Fibroblast of skin of abdomen (primary cell): Measurements from ENCODE around the gene UPK2.
"Not testable (repeated sequence)": the region's sequence is repeated elsewhere in the genome, so short reads cannot be mapped to it uniquely, and the experiment has no call there.

Experiments used
- DNase-seq: peaks from one replicate; pipeline ENCODE4 v3.0.0-alpha.2; 2013

Gene UPK2

DNA sequence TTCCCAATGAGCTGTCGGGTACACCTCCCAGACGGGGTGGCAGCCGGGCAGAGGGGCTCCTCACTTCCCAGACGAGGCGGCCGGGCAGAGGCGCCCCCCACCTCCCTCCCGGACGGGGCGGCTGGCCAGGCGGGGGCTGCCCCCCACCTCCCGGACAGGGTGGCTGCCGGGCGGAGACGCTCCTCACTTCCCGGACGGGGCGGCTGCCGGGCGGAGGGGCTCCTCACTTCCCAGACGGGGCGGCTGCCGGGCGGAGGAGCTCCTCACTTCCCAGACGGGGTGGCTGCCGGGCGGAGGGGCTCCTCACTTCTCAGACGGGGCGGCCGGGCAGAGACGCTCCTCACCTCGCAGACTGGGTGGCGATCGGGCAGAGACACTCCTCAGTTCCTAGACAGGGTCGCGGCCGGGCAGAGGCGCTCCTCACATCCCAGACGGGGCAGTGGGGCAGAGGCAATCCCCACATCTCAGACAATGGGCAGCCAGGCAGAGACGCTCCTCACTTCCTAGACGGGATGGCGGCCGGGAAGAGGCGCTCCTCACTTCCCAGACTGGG, 35.5 kb downstream of the UPK2 start:
- DNase-seq, result not testable (repeated sequence)

DNA sequence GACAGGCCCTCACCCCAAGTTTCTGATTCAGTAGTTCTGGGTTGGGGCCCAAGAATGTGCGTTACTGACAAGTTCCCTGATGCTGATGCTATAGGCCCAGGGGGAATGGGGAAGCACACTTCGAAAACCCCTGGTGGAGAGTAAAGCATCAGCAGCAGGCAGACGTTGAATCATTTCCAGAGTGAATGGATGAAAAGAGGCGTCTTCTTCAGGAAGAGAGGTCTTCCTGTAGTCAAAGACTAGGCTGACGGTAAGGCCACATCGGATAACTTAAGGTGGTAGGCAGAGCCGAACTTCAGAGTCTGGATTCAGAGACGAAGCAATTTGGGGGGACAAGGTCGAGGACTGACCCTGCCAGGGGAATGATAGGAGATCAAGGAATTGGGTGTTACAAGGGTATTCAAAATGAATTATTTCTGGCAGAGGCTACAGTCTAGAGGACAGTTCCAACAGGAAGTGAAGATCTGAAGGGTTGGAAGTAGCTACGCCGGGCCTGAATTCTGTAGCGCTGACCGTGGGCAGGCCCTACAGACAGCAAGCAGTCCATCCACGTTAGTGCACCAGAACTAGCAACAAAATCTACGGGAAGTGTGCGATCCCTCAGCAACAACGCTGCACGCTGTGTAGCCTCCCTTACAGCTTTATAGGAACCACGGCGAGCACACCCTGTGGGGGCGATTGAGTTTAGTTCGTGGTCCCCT, 41.0 kb downstream of the UPK2 start:
- peak; percentile 39 for DNase-seq

DNA sequence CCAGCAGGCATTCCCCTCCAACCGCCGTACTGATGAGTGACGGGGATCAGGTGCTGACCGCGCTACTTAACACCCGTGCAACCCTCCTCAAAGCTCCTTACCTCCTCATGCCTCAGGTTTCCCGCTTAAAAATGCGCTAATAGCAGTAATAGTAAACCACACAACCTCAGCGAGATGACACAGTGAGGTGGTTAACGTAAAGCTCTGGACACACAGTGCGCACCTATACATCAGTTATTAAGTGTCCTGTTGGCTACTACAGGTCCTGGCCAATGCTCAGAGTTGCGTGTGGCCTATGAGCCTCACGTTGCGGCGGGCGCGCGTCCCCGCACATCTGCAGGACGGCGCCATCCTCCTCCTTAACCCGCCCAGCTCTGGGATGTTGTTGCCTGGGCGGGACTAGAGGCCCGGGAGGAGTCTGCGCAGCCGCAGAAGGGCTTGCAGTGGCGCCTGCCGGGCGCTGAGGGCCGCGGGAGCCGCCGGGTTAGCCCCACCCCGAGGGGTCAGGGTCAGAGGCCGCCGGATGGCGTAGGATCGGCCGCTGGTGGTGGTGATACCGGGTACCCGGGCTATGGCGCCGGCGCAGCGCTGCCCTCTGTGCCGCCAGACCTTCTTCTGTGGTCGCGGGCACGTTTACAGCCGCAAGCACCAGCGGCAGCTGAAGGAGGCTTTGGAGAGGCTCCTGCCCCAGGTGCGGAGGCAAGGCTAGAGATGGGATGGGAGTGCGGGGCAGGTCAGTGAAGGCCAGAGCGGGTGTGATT, 41.7 kb downstream of the UPK2 start, which contains the start of gene CENATAC:
CENATAC (plus strand) TSS at position 512 of the 761 bp plus-strand sequence; CDS start at position 572, 60 bp downstream.
- peak; percentile 83 for DNase-seq

DNA sequence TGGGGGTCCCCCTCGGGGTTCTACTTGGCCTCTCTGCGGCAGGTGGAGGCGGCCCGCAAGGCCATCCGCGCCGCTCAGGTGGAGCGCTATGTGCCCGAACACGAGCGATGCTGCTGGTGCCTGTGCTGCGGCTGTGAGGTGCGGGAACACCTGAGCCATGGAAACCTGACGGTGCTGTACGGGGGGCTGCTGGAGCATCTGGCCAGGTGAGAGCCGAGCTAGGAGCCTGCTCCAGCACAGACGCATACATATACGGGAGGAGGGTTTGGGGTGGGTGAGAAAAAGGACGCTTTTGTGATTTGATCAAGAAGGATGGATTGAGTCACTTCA, 42.3 kb downstream of the UPK2 start:
- DNase-seq, result no peak

DNA sequence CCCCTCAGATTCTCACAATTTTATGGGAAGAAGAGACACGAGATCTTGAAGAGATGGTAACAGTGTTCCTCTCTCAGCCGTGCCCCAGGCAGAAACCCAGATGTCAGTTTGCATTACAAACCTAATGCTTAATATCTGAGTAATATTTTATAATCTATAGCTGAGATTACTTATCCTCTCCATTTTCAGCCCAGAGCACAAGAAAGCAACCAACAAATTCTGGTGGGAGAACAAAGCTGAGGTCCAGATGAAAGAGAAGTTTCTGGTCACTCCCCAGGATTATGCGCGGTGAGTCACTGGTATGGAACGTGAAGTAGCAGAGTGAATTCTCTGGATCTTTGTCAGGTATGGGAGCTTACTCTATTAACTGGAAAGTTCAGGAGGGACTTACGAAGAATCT, 42.7 kb downstream of the UPK2 start:
- DNase-seq, result peak; percentile 62

DNA sequence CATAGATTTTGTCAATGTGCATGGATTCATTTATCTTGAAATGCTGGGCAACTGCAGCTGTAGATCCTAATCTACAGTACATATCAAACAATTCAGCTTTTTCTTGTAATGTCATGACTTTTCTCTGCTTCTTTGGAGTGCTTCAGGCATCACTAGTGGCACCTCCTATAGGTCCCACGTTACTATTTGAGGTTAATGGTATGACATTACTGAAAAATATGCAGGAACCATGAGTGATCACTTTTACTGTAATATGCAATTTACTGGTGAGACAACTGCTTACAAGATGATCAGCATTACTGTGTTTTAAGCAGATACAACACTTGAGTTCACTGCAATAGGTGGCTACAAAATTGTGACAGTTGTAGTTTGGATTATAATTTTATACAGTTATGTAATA, 44.8 kb downstream of the UPK2 start:
- DNase-seq, result peak; percentile 62

DNA sequence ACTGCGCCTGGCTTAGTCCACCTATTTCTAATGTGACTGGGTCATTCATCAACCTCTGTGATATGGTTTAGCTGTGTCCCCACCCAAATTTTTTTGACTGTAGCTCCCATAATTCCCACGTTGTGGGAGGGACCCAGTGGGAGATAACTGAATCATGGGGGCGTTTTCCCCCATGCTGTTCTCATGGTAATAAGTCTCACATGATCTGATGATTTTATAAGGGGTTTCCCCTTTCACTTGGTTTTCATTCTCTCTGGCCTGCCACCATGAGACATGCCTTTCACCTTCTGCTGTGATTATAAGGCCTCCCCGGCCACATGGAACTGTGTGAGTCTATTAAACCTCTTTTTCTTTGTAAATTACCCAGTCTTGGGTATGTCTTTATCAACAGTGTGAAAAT, 50.6 kb downstream of the UPK2 start:
- DNase-seq, result no peak
